ENCODE measurements around the gene SYNJ2.

DNA sequence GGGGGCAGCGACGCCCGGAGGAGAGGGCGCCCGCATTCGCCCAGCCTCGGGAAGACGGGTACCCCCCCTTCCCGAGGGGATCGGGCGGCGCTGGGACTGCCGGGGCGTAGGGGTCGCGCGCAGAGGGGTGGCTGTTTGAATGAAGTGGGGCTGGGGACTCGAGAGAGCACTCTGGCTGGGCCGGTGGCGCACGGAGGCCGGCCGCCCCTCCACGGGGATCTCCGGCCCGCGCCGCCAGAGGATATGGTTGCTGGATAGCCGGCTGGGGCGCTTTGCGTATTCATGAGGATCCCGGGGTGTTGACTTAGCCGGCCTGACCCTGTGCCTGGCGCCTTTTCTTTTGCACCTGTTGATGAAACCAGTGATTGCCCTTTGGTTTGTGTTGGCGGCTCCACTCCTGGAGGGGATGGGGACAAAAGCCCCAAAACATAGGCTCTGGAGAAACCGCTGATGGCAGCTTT, 469 bp downstream of the SYNJ2 start:
- no peak for TF ChIP-seq CTCF (IDR thresholded peaks at IDR 0.05; ENCODE audit: low read length)
- no peak for TF ChIP-seq EZH2phosphoT487 (IDR thresholded peaks at IDR 0.05; ENCODE audit: low read length)

Data from MM.1S (cell line).